Stimulated activated CD4-positive, alpha-beta T cell treated with anti-CD3 and anti-CD28 coated beads, TNF-alpha, amount 100 ng/mL, for 4 hours (primary cell): ENCODE results near the gene PPP1R3F.
"Not testable (repeated sequence)": the region's sequence is repeated elsewhere in the genome, so short reads cannot be mapped to it uniquely, and the experiment has no call there.

ENCODE experiments used
- DNase-seq, 3 experiments: peaks; one replicate each; pipeline ENCODE4 v3.0.0-alpha.2; 2020; ENCODE audit warnings: low read depth in 3 of 3

Gene PPP1R3F

DNA sequence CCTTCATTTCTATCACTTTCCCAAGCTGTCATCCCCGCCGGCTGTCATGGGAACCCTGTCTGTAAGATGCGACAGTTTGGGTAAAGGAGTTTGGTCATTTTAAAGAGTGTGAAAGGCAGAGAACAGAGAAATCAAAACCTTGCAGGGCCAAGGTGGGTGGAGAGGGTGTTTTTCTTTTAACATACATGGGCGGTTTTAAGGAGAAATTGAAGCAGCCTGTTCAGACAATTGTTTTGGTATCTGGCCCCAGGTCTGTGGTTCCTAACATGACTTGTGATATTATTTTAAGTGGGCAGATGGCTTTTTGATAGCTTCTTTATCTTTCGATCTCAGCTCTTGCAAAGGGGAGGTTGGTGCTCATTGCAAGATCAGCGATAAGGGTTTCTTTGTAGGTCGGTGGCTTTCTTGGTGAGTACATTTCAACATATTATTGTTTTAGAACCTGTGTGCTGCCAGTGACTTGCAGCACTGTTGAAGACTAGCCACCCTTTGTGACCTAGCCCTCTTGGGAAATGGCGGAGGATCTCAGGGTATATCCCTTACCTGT is 3.7 kb downstream of the PPP1R3F start:
- no peak for DNase-seq

- no peak for DNase-seq
These were observed 6.6 kb downstream of the PPP1R3F start for GRCh38 chrX:49276207-49276606.

DNA sequence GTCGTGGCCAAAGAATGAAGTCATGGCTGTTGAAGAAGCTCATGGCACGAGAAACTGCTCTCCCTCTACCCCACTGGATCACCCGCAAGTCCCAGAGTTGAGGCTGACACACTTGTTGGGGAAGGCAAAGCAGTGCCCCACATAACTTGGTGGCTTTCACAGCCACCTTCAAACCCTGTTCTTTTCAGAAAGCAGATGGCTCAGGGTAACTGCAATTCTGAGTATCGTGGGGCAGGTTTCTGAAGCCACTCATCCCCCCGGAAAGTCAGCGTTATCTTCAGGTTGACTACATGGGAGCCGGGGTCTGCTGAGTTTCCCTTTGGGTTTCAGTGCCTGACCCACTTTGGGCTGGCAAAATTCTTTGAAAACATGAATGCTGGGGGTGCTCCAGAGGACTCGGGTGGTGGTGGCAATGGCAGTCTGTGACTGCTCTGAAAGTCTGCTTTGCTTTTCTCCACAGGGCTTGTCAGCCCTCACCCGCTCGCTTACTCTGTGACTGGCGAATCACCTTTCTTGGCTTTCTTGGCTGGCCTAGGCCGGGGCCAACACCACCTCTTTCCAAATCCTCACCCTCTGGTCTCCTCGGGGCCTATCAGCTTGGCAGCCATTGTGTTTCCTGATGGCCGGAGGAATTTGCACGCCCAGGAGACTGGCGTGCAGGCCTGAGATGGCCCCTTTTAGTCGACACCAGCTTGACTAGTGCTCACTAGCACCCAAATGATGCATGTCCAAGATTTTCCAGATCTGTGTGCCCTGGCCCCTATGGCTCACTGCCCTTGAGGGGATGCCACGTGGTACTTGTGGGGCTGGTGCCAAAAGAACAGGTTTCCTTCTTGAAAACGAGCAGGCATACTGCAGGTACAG is 7.3 kb downstream of the PPP1R3F start:
- no peak for DNase-seq

GRCh38 chrX:49277535-49277830 is 7.9 kb downstream of the PPP1R3F start:
- no peak for DNase-seq

- no peak for DNase-seq
These were observed 8.5 kb downstream of the PPP1R3F start for GRCh38 chrX:49278081-49278480.

DNA sequence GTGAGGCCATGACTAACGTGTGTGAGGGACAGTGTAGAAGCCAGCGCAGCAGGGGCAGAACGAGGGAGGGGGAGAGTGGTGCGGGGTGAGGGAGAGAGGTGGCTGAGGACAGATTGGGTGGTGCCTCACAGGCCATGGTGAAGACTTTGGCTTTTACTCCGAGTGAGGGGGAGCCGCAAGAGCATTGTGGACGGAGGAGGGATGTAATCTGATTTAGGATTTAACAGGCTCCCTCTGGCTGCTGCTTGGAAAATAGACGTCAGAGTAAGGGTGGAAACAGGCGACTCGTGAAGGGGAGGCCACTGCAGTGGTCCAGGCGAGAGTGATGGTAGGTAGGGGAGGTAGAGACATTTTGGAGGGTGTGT is 13.0 kb downstream of the PPP1R3F start:
- DNase-seq = no peak

- no peak for DNase-seq
These were observed 14.6 kb downstream of the PPP1R3F start for GRCh38 chrX:49284212-49284611.

GRCh38 chrX:49286136-49286535 is 16.5 kb downstream of the PPP1R3F start:
- DNase-seq = no peak

GRCh38 chrX:49286581-49286980 is 17.0 kb downstream of the PPP1R3F start:
- DNase-seq = no peak

- no peak for DNase-seq
These were observed 18.1 kb downstream of the PPP1R3F start for GRCh38 chrX:49287665-49288064.

DNA sequence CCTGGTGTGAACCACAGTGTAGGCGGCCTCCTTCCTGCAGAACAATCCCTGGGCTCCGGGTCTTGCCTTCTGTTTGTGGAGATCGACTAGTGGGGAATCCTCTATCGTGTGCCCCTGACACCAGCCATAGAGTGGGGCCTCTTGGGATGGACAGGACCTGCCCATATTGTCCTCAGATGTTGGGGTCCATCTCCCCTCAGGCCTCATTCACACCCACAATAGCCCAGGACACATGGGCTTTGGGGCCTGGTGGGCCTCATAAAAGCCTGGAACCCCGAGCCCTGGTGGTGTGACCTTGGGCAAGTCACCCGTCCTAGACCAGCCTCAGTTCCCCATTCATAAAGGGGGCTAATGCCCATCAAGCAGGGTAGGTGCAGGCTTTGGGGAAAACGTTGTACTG is 20.6 kb downstream of the PPP1R3F start:
- no peak for DNase-seq

GRCh38 chrX:49291615-49292337 is 22.2 kb downstream of the PPP1R3F start:
- peak in 2 of 3 experiments; percentile 40 to 45 for DNase-seq

DNA sequence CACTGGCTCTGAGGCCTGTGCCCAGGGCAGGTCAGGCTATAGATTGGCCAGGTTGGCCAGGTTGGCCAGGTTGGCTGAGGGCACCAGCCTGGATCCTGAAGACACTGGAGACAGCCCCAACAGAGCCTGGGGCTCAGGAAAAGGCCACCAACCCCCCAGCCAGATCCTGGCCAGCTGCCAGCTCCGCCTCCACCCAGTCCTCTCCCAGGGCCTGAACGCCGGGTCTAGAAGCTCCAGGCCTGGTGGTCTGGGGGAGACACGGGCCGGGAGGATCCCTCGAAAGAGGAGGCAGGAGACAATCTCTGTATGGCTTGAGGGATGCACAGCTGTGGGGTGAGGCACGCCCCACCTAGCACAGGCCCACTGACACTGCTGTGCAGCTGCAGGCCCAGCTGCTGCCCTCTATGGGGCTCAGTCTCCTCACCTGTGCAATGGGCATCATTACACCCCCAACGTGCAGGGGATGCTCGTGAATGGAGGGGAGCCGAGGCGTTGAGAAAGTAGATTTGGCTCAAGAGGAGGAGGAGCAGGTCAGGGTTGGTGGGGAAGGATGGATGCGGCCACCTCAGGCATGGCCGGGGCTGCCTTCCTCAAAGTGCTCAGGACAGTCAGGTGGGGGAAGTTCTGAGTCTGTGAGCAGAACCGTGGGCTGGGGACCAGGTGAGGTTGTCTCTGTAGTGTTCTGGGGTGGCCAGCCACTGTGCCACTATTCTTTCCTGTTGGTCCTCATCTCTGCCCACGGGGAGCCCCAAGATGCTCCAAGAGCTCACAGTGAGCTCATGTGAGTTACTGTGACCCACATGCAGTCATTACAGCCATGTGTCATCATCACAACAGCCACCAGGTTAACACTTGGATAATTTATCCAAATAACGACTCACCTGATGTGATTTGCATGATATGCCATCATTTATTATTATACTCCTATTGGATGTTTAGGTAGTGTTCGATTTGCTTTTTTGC is 23.1 kb downstream of the PPP1R3F start:
- no peak for DNase-seq

- not testable (repeated sequence) for DNase-seq
These were observed 29.7 kb downstream of the PPP1R3F start for GRCh38 chrX:49299293-49299692.

GRCh38 chrX:49300703-49301102 is 31.1 kb downstream of the PPP1R3F start:
- no peak for DNase-seq

- no peak for DNase-seq
These were observed 33.8 kb downstream of the PPP1R3F start, which contains the start of gene GAGE10 for GRCh38 chrX:49303346-49303745. Gene GAGE10 (plus strand): TSS chrX:49303646. CDS start chrX:49304860, 1,214 bp downstream.

GRCh38 chrX:49307775-49308174 is 38.2 kb downstream of the PPP1R3F start:
- DNase-seq = not testable (repeated sequence)

- no peak for DNase-seq
These were observed 39.1 kb downstream of the PPP1R3F start for GRCh38 chrX:49308604-49309269.

DNA sequence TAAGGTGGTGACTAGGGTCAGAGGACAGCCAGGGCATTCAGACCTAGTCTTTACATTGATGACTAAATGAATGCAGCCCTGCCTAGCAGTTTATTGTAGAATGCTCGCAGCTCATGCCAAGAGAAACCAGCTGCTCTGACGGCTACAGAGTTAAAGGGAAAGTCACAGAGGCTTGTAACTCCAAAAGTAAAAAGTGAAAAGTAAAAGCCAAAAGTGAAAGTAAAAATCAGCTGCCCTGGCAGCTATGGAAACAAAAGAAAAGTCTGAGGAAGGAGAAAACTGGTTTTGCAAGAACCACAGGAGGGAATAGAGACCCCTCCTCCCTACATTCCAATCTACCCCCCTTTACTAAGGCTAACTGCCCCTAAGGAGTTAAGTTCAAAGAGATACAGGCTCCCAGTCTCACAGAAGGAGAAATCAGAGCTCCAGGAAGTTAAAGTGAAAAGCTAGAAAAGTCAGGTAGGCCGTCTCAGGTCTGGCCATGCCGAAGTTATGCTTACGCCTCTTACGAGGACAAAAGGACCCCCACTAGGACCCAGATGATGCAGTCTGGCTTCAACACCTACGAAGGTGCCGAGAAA is 39.9 kb downstream of the PPP1R3F start:
- no peak for DNase-seq

- no peak for DNase-seq
These were observed 40.8 kb downstream of the PPP1R3F start for GRCh38 chrX:49310371-49310770.

- DNase-seq = no peak
These were observed 42.6 kb downstream of the PPP1R3F start for GRCh38 chrX:49312176-49312575.
